HG03039 (cell line): ENCODE data around the gene RNF40.

Experiments used
- ATAC-seq: cut with Tn5 transposase; IDR thresholded peaks from one replicate; pipeline ENCODE4 v1.9.1; 2021; ENCODE audit warnings: mild to moderate bottlenecking, moderate library complexity; ENCODE audit not compliant: unreplicated experiment

The RNF40 gene

GRCh38 chr16:30761427-30761927, 645 bp upstream of the RNF40 start:
- ATAC-seq, result peak; percentile 22

GRCh38 chr16:30762991-30763725, 1.0 kb downstream of the RNF40 start:
- ATAC-seq, result no peak

GRCh38 chr16:30764086-30764485, 2.0 kb downstream of the RNF40 start:
- ATAC-seq, result no peak

GRCh38 chr16:30764816-30765465, 2.8 kb downstream of the RNF40 start:
- ATAC-seq, result no peak

- no peak for ATAC-seq
Measured at GRCh38 chr16:30766206-30766932, 4.2 kb downstream of the RNF40 start.

- ATAC-seq, result no peak
Measured at GRCh38 chr16:30766933-30767284, 4.8 kb downstream of the RNF40 start.

- no peak for ATAC-seq
Measured at GRCh38 chr16:30767767-30768465, 5.8 kb downstream of the RNF40 start.

GRCh38 chr16:30768583-30769181, 6.6 kb downstream of the RNF40 start:
- no peak for ATAC-seq

- no peak for ATAC-seq
Measured at GRCh38 chr16:30769379-30770089, 7.4 kb downstream of the RNF40 start.

GRCh38 chr16:30771726-30772125, 9.6 kb downstream of the RNF40 start:
- no peak for ATAC-seq

GRCh38 chr16:30773826-30774225, 11.7 kb downstream of the RNF40 start:
- no peak for ATAC-seq

GRCh38 chr16:30774367-30775130, 12.4 kb downstream of the RNF40 start:
- no peak for ATAC-seq

- no peak for ATAC-seq
Measured at GRCh38 chr16:30775131-30775391, 12.9 kb downstream of the RNF40 start.

GRCh38 chr16:30775392-30776188, 13.5 kb downstream of the RNF40 start:
- peak; percentile 50 for ATAC-seq

- ATAC-seq, result no peak
Measured at GRCh38 chr16:30777591-30778297, 15.6 kb downstream of the RNF40 start.

- no peak for ATAC-seq
Measured at GRCh38 chr16:30778549-30779244, 16.6 kb downstream of the RNF40 start.

- ATAC-seq, result no peak
Measured at GRCh38 chr16:30779596-30779995, 17.5 kb downstream of the RNF40 start.

- ATAC-seq, result no peak
Measured at GRCh38 chr16:30780021-30780420, 17.9 kb downstream of the RNF40 start.
